NCI-H146 treated with DMSO at 0.1 percent for 48 hours (cell line): ENCODE results near the gene JAG1.
A peak's percentile ranks its signal among the peaks of the same experiment; 100 is the strongest.

ENCODE experiments used
- DNase-seq: peaks from one replicate; lab custom pipeline; 2025; ENCODE audit not compliant: unreplicated experiment; lab: John Stamatoyannopoulos, UW

JAG1 gene

DNA sequence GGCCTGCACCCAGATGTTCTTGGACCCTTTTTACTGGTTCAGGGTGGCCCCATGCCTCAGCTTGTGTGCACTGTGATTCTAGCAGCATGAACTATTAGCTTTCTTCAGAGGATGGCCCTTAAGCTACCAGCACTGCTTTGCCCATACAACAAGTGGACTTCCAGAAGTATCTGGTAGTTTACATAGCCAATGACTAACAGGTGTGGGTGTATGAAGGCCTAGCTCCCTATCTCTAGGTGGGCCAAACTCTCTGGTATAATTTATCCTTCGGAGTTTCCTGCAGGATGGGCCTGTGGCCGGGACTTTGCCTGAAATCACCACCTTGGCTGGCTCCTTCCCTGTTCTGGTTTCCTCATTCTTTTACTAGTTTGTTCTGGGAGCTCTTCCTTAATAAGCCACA lies 26.1 kb upstream of the JAG1 start:
- no peak for DNase-seq

DNA sequence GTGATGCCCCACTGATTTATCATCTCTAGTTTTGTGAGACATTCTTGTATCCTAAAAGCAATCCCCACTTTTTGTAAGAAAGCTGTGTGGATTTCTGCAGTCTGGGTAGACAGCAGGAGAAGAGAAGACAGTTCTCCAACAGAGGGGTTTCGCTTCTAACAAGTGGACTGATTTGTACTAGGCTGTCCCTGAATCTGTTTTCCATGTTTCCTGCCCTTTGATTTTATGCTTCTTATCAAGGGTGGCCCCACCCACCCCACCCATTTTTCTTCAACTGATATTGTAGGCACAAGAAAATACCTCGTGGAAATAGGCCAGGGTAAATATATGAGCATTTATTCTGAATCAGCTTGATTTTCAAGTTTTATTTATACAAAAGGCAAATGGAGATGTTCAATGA lies 25.7 kb upstream of the JAG1 start:
- no peak for DNase-seq

DNA sequence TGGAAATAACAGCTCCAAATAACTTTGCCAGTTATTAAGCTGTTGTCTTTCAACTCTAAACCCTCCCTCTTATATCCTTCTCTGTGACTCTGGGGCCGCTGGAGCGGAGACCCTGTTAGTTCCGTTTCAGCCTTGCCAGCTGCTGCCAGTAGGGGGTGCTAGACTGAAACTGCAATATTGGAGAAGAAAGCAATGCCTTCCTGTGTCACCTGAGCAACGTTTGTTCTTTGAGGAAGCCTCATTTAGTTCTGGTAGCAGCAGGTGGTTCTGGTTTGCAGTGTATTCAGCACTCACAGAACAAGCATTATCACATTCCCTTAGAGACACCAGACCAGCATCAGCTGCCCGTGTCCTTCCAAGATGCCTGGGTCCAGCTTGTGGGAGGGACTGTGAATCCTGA lies 22.9 kb upstream of the JAG1 start:
- peak; percentile 79 for DNase-seq

DNA sequence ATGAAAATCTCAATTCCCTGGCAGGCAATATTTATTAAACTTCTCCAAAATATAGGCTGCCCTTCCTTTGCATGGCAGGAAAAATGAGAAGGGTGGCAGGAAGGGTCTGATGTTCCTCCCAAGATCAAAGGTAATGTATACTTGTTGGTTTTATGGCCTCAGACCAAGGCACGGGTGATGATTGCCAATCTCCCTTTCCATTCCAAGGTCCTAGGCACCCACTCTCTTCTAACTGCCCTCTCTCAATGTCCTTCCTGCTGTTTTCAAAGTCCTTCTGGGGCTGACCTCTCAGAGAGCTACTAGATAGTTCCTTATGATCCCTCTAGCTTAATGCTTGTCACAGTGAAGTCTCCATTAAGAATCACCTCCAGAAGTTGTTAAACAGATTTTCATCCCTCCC lies 15.6 kb upstream of the JAG1 start:
- no peak for DNase-seq

DNA sequence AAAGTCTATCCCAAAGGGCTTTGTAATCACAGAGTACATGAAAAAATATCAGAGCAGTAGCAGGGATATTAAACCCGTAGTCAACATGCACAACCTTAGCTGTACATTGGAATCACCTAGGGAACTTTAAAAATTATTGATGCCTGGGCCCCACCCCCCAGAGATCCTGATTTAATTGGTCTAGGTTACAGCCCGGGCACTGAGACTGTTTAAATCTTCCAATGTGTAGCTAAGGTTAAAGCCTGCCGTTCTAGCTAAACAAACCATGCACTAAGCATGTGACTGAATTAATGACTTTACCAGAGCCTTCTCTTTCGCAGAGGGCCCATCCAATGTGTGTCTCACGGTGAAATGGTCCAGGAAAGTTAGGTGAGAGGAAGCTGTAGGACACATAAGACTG lies 14.1 kb upstream of the JAG1 start:
- DNase-seq, result no peak

- no peak for DNase-seq
Observed at GRCh38 chr20:10686356-10687133, 12.7 kb upstream of the JAG1 start.

- DNase-seq, result no peak
Observed at GRCh38 chr20:10683537-10683936, 9.7 kb upstream of the JAG1 start.

- no peak for DNase-seq
Observed at GRCh38 chr20:10682939-10683338, 9.1 kb upstream of the JAG1 start.

- no peak for DNase-seq
Observed at GRCh38 chr20:10681494-10681893, 7.7 kb upstream of the JAG1 start.

- DNase-seq, result no peak
Observed at GRCh38 chr20:10680571-10680970, 6.8 kb upstream of the JAG1 start.

DNA sequence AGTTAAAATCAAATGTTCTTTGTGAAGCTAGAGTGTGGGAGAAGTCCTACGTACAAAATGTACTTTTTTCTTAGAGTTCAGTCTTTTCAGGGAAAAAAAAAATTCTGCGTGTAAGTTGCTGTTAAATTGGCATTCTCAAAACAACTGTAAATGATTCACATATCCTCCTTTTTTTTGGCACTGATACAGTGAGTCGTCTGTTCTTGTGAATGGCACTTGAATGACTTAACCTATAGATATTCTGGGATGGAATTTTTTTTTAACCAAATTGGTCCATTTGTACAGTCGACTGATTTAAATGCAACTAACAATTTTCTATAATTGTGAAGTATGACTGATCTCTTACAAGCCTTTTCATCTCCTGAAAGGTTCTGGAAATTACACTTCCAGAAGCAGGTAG lies 5.5 kb upstream of the JAG1 start:
- DNase-seq, result no peak

GRCh38 chr20:10676518-10676917 lies 2.7 kb upstream of the JAG1 start:
- no peak for DNase-seq

DNA sequence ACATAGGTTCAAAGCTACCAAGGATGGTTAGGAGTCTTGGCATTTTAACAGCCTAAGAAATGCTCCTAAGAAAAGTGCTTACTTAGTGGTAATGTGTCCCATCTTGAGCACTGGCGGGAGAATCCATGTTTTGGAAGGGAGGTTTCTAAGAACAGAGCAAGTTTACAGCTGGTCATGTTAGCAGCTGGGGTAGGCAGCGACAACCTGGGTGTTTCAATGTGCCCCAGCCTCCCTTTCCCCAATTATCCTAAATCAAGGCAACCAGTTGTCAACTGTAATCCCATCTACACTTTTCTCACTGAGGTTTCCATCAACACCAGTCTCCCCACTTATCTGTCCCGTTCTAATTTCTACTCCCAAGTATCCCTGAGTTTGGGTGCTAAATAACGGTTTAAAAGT lies 1.6 kb upstream of the JAG1 start:
- no peak for DNase-seq

- peak; percentile 43 for DNase-seq
Observed at GRCh38 chr20:10674684-10675449, 1.1 kb upstream of the JAG1 start.

DNA sequence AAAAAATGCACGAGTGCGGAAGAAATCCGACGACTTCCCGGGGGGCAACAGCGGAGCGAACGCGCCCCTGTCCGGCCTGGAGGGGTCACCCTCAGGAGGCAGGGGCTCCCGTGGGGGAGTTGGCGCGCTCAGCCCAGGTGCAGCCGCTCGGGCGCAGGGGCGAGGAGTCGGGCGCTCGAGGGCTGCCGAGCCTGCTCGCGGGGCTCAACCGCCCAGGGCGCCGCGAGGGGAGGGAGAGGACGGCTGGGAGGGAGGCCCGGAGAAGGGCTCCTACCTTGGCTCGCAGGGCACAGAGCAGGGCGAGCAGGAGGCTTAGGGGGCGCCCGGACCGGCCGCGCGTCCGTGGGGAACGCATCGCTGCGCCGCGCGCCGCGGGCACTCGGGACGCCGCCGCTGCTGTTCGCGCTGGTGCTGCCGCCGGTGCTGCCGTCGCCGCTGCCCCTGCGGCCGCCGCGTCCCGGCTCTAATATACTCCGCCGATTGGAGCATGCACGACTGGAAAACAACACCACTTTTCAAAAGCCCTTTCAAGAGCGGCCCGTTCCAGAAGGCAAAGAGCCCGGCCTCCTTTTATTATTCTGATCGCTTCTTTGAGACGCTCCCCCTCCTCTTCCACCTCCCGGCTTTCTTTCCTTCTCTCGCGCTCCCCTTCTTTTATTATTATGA lies 490 bp downstream of the JAG1 start:
- peak; percentile 66 for DNase-seq

DNA sequence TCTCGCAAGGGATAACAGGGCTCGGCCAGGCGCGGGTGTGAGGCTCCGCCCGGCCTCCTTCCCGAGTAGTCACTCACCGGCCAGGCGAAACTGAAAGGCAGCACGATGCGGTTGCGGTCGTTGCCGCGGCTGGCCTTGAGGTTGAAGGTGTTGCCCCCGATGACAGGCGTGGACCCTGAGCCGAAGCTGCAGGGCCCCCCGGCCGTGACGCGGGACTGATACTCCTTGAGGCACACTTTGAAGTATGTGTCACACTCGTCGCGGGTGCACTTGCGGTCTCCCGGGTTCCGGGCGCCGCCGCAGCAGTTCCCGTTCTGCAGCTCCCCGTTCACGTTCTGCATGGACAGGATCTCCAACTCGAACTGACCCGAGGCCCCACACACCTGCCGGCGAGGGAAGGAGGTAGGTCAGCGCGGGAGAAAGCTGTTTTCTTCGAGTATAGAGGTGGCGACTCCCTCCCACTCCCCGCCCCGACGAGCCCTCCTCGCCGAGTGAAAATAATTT lies 1.1 kb downstream of the JAG1 start:
- peak; percentile 52 for DNase-seq

GRCh38 chr20:10671919-10672623 lies 1.7 kb downstream of the JAG1 start:
- no peak for DNase-seq

DNA sequence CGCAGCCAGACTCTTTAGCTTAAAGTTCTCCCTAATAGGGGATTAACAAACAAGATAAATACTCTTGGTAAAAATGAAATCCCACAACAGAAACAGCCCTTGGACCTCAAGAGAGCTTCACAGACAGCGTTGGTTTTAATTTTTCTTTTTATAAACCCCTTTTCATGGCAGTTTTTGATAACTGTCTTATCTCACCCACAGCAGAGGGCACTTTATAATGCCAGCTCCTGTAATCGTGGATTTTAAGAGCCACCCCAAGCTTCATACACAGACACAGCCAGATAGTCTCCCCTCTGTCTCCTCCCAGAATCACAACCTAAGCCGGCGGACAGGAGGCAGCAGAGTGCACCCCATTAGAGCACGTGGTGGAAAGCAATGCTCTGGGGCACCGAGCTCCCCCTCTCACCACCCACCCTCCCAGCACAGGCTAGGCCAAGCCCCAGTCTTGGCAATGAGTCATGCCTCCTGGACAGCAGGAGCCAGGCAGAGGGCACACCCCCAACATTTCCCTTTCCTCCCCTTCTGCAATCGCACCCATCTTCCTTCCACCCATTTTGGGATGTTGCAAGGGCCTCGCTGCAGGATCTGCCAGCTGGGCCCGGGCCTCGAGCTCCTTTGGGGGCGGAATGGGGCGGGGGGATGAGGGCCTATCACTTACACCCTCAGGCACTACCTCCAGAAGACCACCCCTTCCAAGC lies 2.4 kb downstream of the JAG1 start:
- DNase-seq, result no peak

- no peak for DNase-seq
Observed at GRCh38 chr20:10670501-10671220, 3.1 kb downstream of the JAG1 start.

GRCh38 chr20:10669843-10670446 lies 3.9 kb downstream of the JAG1 start:
- no peak for DNase-seq
